ENCODE measurements around the gene GRM7. TPM values are rescaled to one million over a fixed set of nuclear protein-coding genes. Genes with fewer than 3 reads are reported as not detected.
A peak's percentile ranks its signal among the peaks of the same experiment; 100 is the strongest.

Gene GRM7
- polyA plus RNA-seq, 3 donors, result not detected

DNA sequence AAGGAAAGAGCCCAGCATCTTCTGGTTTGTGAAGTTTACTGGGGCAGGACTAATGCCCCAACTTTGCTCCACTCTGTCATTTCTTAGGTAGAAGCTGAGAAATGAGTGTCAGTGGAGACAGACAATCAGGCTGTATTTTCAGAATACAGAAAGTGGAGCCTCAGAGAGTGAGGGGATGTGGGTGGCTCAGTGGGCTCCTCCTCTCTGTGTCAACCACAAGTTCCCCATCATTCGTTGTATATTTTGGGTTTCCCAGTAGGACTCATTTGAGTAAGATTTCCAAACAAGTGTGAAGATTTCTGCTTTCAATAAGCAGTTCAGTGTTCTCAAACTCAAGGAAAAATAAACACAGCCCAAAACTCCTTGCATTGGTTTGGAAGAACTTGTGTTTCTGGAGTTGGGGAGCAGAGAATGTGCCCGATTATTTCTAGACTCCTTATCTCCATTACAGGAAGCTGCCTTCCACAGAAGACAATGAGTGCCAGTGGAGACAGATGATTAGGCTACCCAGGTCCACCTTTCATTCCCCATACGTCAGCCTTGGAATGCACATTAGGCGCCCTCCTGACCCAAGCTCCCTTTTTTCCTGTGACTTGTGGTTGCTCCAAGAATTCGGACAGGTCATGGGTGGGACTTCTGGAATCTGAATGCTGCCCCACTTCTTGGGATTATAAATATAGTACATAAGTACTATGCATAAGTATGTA lies 848.6 kb downstream of the GRM7 start:
- intact Hi-C loops (cut with micrococcal nuclease), result no loop called here
- H3K4me1 ChIP-seq (ENCODE audit: control insufficient read depth in 1 of 2, insufficient read depth in 2 of 2, low read length in 2 of 2), result peaks cover 5 to 15% of the 10 kb centered on the region in 2 donors
- no peak overlapping the region for H3K4me3 ChIP-seq (replicated peaks in 1 of 3; ENCODE audit: low read depth in 2 of 3, low read length in 3 of 3)
- no CpG with 5 or more reads among the region's 5 CpGs for WGBS (ENCODE audit: insufficient coverage)
- Mint-ChIP-seq H3K4me3 (no peak overlapping the region), H3K36me3 (peaks cover 0 to 3% of the 10 kb centered on the region in 2 donors), H3K27me3 (ENCODE audit: low read depth in 3 of 3) (peaks cover 0 to 3% (median 0%) of the 10 kb centered on the region in 3 donors), H3K4me1 (peaks cover 22% of the 10 kb centered on the region), H3K27ac (peak overlapping the region in 1 of 7 donors; percentile 32), H3K9me3 (peaks cover 0 to 5% (median 0%) of the 10 kb centered on the region in 7 donors)
- no peak overlapping the region for H2AFZ ChIP-seq (ENCODE audit: insufficient read depth, low read depth, low read length, poor library complexity, severe bottlenecking)
- no peaks in the 10 kb centered on the region for H4K20me1 ChIP-seq (ENCODE audit: insufficient read depth, low read length)
- H3K9me3 ChIP-seq (replicated peaks in 1 of 2; ENCODE audit: control insufficient read depth in 1 of 2, insufficient read depth in 1 of 2, low read length in 2 of 2), result no peaks in the 10 kb centered on the region
- H3K4me2 ChIP-seq (replicated peaks; ENCODE audit: extremely low read depth, low read length, poor library complexity, severe bottlenecking), result no peak overlapping the region
- H3K36me3 ChIP-seq (replicated peaks in 1 of 2; ENCODE audit: control insufficient read depth in 1 of 2, insufficient read depth in 2 of 2, low read length in 2 of 2), result no peaks in the 10 kb centered on the region
- TF ChIP-seq, protein P1, sequence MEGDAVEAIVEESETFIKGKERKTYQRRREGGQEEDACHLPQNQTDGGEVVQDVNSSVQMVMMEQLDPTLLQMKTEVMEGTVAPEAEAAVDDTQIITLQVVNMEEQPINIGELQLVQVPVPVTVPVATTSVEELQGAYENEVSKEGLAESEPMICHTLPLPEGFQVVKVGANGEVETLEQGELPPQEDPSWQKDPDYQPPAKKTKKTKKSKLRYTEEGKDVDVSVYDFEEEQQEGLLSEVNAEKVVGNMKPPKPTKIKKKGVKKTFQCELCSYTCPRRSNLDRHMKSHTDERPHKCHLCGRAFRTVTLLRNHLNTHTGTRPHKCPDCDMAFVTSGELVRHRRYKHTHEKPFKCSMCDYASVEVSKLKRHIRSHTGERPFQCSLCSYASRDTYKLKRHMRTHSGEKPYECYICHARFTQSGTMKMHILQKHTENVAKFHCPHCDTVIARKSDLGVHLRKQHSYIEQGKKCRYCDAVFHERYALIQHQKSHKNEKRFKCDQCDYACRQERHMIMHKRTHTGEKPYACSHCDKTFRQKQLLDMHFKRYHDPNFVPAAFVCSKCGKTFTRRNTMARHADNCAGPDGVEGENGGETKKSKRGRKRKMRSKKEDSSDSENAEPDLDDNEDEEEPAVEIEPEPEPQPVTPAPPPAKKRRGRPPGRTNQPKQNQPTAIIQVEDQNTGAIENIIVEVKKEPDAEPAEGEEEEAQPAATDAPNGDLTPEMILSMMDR (IDR thresholded peaks at IDR 0.05), result no peak
- H3K79me2 ChIP-seq (ENCODE audit: insufficient read depth, low read length), result no peaks in the 10 kb centered on the region
- no peak for DNase-seq
- no peak overlapping the region for H3K27ac ChIP-seq (ENCODE audit: low read depth in 1 of 2, low read length in 2 of 2)
- no peaks in the 10 kb centered on the region for H3K27me3 ChIP-seq (ENCODE audit: control insufficient read depth in 2 of 2, insufficient read depth in 2 of 2, low read length in 2 of 2)
- no peak overlapping the region for H3K9ac ChIP-seq (ENCODE audit: insufficient read depth, low read length, poor library complexity, severe bottlenecking)

DNA sequence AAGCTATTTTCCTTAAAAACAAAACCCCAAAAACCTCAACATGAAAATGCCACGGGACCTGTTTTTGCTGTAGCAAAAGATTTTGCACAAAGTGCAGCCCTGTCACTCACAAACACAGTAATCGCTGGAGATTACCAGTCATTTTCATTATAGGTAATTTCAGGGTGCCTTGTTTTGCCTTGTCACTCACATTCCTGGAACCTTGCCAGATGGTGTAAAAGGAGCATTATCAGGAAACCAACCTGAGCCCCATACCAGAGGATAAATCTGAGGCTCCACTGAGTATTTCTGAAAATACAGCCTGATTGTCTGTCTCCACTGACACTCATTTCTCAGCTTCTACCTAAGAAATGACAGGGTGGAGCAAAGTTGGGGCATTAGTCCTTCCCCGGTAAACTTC lies 849.4 kb downstream of the GRM7 start:
- no peak overlapping the region for H3K27ac Mint-ChIP-seq

More for the DNA sequence above, 849.4 kb downstream of the GRM7 start:
- Histone ChIP-seq H3K9me3 (replicated peaks in 1 of 2; ENCODE audit: control insufficient read depth in 1 of 2, insufficient read depth in 1 of 2, low read length in 2 of 2) (no peaks in the 10 kb centered on the region), H3K4me2 (replicated peaks; ENCODE audit: extremely low read depth, low read length, poor library complexity, severe bottlenecking) (no peak overlapping the region), H3K79me2 (ENCODE audit: insufficient read depth, low read length) (no peaks in the 10 kb centered on the region), H3K27ac (ENCODE audit: low read depth in 1 of 2, low read length in 2 of 2) (no peak overlapping the region), H4K20me1 (ENCODE audit: insufficient read depth, low read length) (no peaks in the 10 kb centered on the region), H3K9ac (ENCODE audit: insufficient read depth, low read length, poor library complexity, severe bottlenecking) (no peak overlapping the region), H3K4me1 (ENCODE audit: control insufficient read depth in 1 of 2, insufficient read depth in 2 of 2, low read length in 2 of 2) (peaks cover 5 to 15% of the 10 kb centered on the region in 2 donors), H3K36me3 (replicated peaks in 1 of 2; ENCODE audit: control insufficient read depth in 1 of 2, insufficient read depth in 2 of 2, low read length in 2 of 2) (no peaks in the 10 kb centered on the region), H3K27me3 (ENCODE audit: control insufficient read depth in 2 of 2, insufficient read depth in 2 of 2, low read length in 2 of 2) (no peaks in the 10 kb centered on the region), H3K4me3 (replicated peaks in 1 of 3; ENCODE audit: low read depth in 2 of 3, low read length in 3 of 3) (no peak overlapping the region), H2AFZ (ENCODE audit: insufficient read depth, low read depth, low read length, poor library complexity, severe bottlenecking) (no peak overlapping the region)
- intact Hi-C loops (cut with micrococcal nuclease), result no loop called here
- WGBS (ENCODE audit: insufficient coverage), result no CpG with 5 or more reads among the region's 3 CpGs
- peaks cover 22% of the 10 kb centered on the region for H3K4me1 Mint-ChIP-seq
- no peak for DNase-seq
- TF ChIP-seq, protein P1 (IDR thresholded peaks at IDR 0.05), result no peak
- H3K4me3 Mint-ChIP-seq, result no peak overlapping the region
- peaks cover 0 to 3% (median 0%) of the 10 kb centered on the region in 3 donors for H3K27me3 Mint-ChIP-seq (ENCODE audit: low read depth in 3 of 3)
- peaks cover 0 to 5% (median 0%) of the 10 kb centered on the region in 7 donors for H3K9me3 Mint-ChIP-seq
- H3K36me3 Mint-ChIP-seq, result peaks cover 0 to 3% of the 10 kb centered on the region in 2 donors

Measured in CD14-positive monocyte (primary cell).